BE2C (cell line): ENCODE results near the gene NOC4L.

Source experiments
- DNase-seq: peaks from one replicate; pipeline ENCODE4 v3.0.0-alpha.2; 2020
- H3K27me3 ChIP-seq: fragments of 250-450 bp; sonication (Bioruptor Pico); 2 replicates; pipeline ENCODE4 v1.5.1; 2020; ENCODE audit warnings: mild to moderate bottlenecking
- H3K36me3 ChIP-seq: fragments of 250-450 bp; sonication (Bioruptor Pico); 2 replicates; pipeline ENCODE4 v1.5.1; 2020; ENCODE audit warnings: mild to moderate bottlenecking
- H3K4me1 ChIP-seq: fragments of 250-450 bp; sonication (Bioruptor Pico); 2 replicates; pipeline ENCODE4 v1.5.1; 2020
- H3K4me3 ChIP-seq: 2 replicates; pipeline ENCODE4 v1.5.1; 2011; ENCODE audit warnings: low read depth, low read length
- H3K9me3 ChIP-seq: fragments of 250-450 bp; sonication (Bioruptor Pico); 2 replicates; pipeline ENCODE4 v1.5.1; 2020
- TF ChIP-seq, protein P1 (sequence below): IDR thresholded peaks from 2 replicates; pipeline ENCODE4 v1.5.1; 2012; ENCODE audit warnings: mild to moderate bottlenecking, low read depth, low read length

Gene NOC4L

DNA sequence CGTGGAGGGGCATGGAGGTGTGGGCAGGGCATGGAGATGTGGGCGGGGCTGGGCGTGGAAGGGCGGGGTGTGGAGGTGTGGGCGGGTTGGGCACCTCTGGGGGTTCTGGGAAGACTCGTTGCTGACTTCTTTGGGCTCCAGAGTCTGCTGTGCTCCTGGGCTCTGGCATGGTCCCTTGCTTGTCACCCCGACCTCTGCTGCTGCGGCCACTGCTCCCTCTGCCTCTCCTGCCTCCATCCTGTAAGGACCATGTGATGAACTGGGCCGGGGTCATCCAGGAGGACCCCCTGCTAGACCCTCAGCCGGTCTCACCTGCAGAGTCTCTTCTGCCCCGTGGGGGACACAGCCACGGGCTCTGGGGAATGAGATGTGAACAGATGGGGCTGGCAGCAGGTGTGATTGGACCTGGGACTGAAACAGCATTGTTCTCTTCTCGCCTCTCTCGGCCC lies 15.3 kb downstream of the NOC4L start:
- Histone ChIP-seq H3K4me3 (no peak overlapping the region), H3K36me3 (no peaks in the 10 kb centered on the region), H3K27me3 (peaks cover 39% of the 10 kb centered on the region), H3K9me3 (no peaks in the 10 kb centered on the region; the same call in 1 of the 2 replicates), H3K4me1 (no peaks in the 10 kb centered on the region)
- TF ChIP-seq, protein P1, sequence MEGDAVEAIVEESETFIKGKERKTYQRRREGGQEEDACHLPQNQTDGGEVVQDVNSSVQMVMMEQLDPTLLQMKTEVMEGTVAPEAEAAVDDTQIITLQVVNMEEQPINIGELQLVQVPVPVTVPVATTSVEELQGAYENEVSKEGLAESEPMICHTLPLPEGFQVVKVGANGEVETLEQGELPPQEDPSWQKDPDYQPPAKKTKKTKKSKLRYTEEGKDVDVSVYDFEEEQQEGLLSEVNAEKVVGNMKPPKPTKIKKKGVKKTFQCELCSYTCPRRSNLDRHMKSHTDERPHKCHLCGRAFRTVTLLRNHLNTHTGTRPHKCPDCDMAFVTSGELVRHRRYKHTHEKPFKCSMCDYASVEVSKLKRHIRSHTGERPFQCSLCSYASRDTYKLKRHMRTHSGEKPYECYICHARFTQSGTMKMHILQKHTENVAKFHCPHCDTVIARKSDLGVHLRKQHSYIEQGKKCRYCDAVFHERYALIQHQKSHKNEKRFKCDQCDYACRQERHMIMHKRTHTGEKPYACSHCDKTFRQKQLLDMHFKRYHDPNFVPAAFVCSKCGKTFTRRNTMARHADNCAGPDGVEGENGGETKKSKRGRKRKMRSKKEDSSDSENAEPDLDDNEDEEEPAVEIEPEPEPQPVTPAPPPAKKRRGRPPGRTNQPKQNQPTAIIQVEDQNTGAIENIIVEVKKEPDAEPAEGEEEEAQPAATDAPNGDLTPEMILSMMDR: no peak
- DNase-seq: no peak

DNA sequence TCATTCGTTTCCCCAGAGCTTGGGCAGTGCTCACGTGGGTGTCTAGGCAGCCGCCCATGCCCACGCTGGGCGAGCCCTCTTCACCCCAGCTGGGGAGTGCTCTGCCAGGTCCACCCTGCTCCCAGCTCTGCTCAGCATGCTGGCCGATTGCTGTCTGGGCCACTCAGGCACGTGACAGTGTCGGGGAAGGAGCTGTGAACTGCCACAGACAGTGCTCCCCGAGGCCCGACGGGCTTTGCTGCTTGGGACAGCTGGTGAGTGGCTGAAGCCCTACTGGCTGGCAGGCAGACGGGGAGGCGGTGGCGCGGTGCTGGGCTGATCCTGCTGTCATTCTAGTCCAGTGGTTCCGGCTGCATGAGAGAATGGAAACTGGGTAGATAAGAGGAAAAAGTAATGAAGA lies 15.8 kb downstream of the NOC4L start:
- H3K9me3 ChIP-seq: no peaks in the 10 kb centered on the region; the same call in 1 of the 2 replicates
- H3K36me3 ChIP-seq: no peaks in the 10 kb centered on the region
- DNase-seq: no peak
- H3K27me3 ChIP-seq: peaks cover 36% of the 10 kb centered on the region
- TF ChIP-seq, protein P1: no peak
- no peaks in the 10 kb centered on the region for H3K4me1 ChIP-seq
- H3K4me3 ChIP-seq: no peak overlapping the region

DNA sequence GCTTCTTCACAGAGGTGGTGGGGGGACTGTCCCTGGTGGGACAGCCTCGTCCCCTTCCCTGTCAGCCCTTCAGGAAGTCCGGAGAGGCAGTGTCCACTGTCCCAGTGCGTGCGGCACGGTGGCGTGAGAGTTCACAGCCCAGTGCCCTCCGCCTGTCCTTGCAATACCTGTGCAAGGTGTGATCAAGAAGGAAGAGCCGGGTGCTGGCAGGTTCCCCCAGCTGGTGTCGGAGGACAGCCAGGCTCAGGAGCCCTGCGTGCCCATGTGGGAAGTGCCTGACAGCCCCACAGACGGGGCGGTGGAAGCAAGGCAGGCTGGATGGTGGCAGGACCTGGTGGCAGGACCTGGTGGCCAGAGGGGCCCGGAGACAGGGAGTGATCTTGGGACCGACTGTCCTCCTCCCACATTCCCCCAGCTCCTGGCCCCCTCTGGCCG lies 16.4 kb downstream of the NOC4L start:
- no peaks in the 10 kb centered on the region for H3K36me3 ChIP-seq
- TF ChIP-seq, protein P1: no peak
- no peak for DNase-seq
- H3K27me3 ChIP-seq: peaks cover 32% of the 10 kb centered on the region
- H3K4me1 ChIP-seq: no peaks in the 10 kb centered on the region
- H3K4me3 ChIP-seq: no peak overlapping the region
- H3K9me3 ChIP-seq: no peaks in the 10 kb centered on the region; the same call in 1 of the 2 replicates

DNA sequence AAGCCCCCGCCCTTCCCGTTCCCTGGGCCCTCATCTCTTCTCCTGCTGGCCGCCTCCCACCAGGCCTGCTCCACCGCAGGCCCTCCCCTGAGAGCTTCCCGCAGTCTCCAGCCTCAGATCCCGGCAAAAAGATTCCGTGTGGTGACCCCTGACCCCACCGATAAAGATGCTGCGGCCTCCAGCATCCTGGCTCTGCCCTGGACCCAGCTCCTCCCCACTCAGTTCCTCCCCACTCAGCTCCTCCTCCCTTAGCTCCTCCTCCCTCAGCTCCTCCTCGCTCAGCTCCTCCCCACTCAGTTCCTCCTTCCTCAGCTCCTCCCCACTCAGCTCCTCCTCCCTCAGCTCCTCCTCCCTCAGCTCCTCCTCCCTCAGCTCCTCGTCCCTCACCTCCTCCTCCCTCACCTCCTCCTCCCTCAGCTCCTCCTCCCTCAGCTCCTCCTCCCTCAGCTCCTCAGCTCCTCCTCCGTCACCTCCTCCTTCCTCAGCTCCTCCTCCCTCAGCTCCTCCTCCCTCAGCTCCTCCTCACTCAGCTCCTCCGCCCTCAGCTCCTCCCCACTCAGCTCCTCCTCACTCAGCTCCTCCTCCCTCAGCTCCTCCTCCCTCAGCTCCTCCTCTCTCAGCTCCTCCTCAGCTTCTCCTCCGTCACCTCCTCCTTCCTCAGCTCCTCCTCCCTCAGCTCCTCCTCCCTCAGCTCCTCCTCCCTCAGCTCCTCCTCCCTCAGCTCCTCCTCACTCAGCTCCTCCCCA lies 17.0 kb downstream of the NOC4L start:
- no peak overlapping the region for H3K4me3 ChIP-seq
- DNase-seq: no peak
- peaks cover 32% of the 10 kb centered on the region for H3K27me3 ChIP-seq
- H3K36me3 ChIP-seq: no peaks in the 10 kb centered on the region
- TF ChIP-seq, protein P1: no peak
- H3K9me3 ChIP-seq: no peaks in the 10 kb centered on the region; the same call in 1 of the 2 replicates
- no peaks in the 10 kb centered on the region for H3K4me1 ChIP-seq

DNA sequence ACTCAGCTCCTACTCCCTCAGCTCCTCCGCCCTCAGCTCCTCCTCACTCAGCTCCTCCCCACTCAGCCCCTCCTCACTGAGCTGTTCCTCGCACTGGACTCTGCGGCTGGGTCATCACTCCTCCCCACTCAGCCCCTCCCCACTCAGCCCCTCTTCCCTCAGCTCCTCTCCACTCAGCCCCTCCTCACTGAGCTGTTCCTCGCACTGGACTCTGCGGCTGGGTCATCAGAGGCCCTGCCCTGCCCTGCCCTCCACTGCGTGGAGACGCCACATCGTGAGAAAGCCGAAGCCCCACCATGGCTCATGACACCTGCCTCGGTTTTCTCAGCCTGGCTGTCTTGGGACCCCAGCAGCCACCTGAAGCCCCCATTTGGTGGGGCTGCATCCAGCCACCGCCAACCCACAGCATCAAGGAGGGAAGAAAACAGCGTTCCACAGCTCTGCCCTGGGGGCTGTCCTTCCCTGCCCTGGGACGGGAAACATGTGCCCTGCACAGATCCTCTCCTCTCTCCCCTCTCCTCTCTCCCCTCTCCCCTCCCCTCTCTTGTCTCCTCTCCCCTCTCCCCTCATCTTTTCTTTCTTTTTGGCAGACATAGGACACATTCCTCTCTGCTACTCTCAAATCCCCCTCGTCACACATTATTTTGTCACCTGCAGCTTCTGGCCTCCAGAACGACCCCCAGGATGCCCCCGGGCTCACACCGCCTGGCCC lies 17.7 kb downstream of the NOC4L start:
- TF ChIP-seq, protein P1: no peak
- no peaks in the 10 kb centered on the region for H3K4me1 ChIP-seq
- no peak overlapping the region for H3K4me3 ChIP-seq
- peaks cover 32% of the 10 kb centered on the region for H3K27me3 ChIP-seq
- no peaks in the 10 kb centered on the region; the same call in 1 of the 2 replicates for H3K9me3 ChIP-seq
- no peak for DNase-seq
- no peaks in the 10 kb centered on the region for H3K36me3 ChIP-seq

DNA sequence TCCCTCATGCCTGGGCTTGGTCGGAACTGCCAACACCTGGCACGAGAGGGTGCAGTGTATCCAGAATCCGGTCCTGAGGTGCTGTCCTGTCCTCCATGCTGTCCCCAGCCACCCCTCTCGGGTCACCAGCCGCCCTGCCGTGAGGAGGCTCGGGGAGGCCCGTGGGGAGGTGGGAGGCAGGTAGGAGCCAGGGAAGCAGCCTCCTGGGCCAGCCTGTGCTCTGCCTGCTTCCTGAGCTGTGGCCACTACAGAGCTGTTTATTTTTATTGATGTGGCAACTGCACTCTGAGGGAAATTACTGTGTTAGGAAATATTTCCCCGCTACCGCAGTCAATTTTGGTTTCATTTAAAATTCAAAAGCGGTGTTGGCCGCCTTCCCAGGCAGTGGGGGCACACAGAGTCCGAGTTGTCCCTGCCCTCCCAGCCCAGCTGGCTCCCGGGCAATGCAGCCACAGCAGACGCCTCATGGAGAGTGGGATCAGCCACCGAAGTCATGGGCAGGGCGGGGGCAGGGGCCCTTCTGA lies 18.3 kb downstream of the NOC4L start:
- TF ChIP-seq, protein P1: no peak
- no peak overlapping the region for H3K4me3 ChIP-seq
- H3K9me3 ChIP-seq: no peaks in the 10 kb centered on the region
- no peak for DNase-seq
- no peaks in the 10 kb centered on the region for H3K4me1 ChIP-seq
- H3K27me3 ChIP-seq: peaks cover 32% of the 10 kb centered on the region
- no peaks in the 10 kb centered on the region for H3K36me3 ChIP-seq
